Activated CD4-positive, alpha-beta memory T cell treated with anti-CD3 and anti-CD28 coated beads for 36 hours (primary cell): Measurements from ENCODE around the gene RAD54L. TPM values are rescaled to one million over a fixed set of nuclear protein-coding genes. Genes with fewer than 3 reads are reported as not detected.

Experiments
- CTCF ChIA-PET: fragments of 350-600 bp; sonication (Branson Sonifier 250); formaldehyde crosslinking; loops from one replicate; lab custom pipeline; 2021; ENCODE audit warnings: antibody characterized with exemption, inconsistent platforms; lab: Charles Lee
- POLR2A ChIA-PET: fragments of 350-600 bp; sonication (Branson Sonifier 250); formaldehyde crosslinking; loops from one replicate; lab custom pipeline; 2021; ENCODE audit warnings: antibody characterized with exemption; lab: Charles Lee
- DNase-seq: peaks from one replicate; pipeline ENCODE4 v3.0.0-alpha.2; 2020
- H3K27ac Mint-ChIP-seq: one replicate; pipeline ENCODE4 v1.8.0; 2021; ENCODE audit warnings: mixed read lengths
- H3K27me3 Mint-ChIP-seq: one replicate; pipeline ENCODE4 v1.8.0; 2021; ENCODE audit warnings: mixed read lengths
- H3K36me3 Mint-ChIP-seq: one replicate; pipeline ENCODE4 v1.8.0; 2021; ENCODE audit warnings: mixed read lengths
- H3K4me1 Mint-ChIP-seq: one replicate; pipeline ENCODE4 v1.8.0; 2021; ENCODE audit warnings: low read depth, mixed read lengths
- H3K4me3 Mint-ChIP-seq: one replicate; pipeline ENCODE4 v1.8.0; 2021; ENCODE audit warnings: mild to moderate bottlenecking, mixed read lengths
- H3K9me3 Mint-ChIP-seq: one replicate; pipeline ENCODE4 v1.8.0; 2021; ENCODE audit warnings: mixed read lengths
- intact Hi-C: fragments of 100-400 bp; cut with micrococcal nuclease; formaldehyde crosslinking; loops from one replicate; pipeline ENCODE4 v1.15.1; 2023
- total RNA-seq, 2 experiments: library from RNA; stranded (reverse); gene quantifications; one replicate each; pipeline ENCODE4 v1.2.3, GENCODE V29; 2021

RAD54L gene
- 10 to 100 TPM; 64.9 to 65.0 TPM for total RNA-seq

DNA sequence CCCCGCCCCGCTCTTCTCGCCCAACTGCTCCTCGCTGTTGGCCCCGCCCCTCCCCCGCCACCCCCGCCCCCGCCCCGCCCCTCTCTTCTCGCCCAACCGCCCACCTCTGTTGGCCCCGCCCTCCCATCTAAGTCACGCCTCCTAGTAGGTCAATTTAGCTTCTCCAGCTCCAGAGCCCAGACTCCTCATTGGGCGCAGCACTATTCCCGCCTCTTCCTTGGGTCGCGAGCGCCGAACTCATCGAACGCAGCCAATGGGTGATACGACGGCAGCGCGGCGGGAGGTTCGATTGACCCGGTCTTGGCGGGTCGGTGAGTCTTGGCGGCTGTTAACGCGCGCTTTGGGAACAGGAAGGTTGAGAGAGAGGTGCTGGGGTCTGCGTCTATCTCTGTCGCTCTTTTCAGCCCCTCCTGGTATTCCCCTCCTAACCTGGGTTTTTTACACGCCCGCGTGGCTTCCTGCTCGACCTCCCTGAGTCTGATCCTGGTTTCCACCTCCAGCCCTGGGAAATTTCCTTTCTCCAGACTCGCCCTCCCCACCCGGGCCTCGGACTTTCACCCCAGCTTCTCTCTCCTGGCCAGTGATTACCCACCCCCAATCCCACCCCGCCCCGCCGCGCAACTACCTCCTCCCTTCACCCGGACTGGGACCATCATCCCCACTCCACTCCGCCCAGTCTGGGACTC, at the start of gene RAD54L:
Gene RAD54L (plus strand): TSS at position 328 of the 686 bp plus-strand sequence. CDS start 643 bp downstream, outside the sequence.
- Mint-ChIP-seq H3K9me3 (no peaks in the 10 kb centered on the region), H3K27ac (peak within 1 kb of the TSS; percentile 91), H3K4me1 (peaks cover 26% of the 10 kb centered on the region), H3K27me3 (no peaks in the 10 kb centered on the region), H3K4me3 (peak within 1 kb of the TSS; percentile 99), H3K36me3 (peaks cover 35% of the 10 kb centered on the region)
- ChIA-PET CTCF (interaction anchor here (0.8 to 4.1 kb wide), 9 partner anchors 23 to 100 kb away, joined by 3 to 44 read pairs (median 4); partner anchors contain the start of genes LRRC41, NSUN4 and UQCRH), POLR2A (interaction anchor here (0.6 to 2.2 kb wide), 6 partner anchors 19 to 559 kb away, joined by 3 to 16 read pairs (median 4); partner anchors contain the start of genes LRRC41, NSUN4 and UQCRH)
- intact Hi-C loops, result loop anchor here (1.0 to 2.0 kb wide), 6 partner anchors 49 to 663 kb away; partner anchors contain the start of genes LRRC41, NASP, POMGNT1 and TMEM69
- DNase-seq, result peak; percentile 99

DNA sequence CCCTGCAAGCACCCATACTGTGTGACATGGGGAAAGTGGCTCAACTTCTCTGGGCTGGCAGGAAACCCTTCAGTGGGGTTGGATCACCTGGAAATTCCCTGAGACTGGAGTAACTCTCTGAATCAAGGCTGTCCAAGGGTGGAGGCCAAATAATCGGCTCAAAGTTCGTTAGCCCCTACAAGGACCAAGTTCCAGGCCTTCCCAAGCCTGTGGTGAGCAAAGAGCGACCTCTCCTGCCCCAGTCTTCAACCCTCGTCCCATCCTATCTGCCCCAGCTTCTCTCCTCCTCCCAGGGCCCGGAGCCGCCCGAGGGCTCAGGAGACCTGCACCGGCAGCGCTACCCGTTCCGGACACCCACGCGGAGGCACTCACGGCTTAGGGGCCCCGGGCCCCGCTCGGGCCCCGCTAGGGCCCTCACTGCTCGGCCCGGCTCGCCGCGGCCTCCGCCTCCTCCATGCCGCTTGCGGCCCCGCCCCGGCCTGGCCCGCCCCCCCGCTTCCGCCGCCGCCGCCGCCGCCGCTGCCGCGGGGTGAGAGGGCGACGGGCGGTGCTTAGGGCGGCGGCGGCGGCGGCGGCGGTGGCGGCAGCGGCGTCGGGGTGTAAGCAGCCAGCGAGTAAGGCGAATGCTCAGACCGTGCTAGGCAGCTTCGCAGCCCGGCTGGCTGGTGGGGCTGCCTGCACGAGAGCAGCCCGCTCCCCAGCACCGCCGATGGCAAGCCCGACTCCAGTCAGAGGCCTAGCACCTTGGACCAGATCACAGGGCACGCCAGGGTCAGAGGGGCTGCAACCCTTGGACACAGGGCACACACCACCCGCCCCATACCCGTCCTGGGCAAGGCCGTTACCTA, 49.4 kb upstream of the RAD54L start, which contains the start of gene POMGNT1:
Gene POMGNT1 (minus strand): TSS at position 471 of the 848 bp plus-strand sequence. CDS start 613 bp downstream, outside the sequence.
- Mint-ChIP-seq H3K27ac (peak within 1 kb of the TSS; percentile 58), H3K27me3 (peaks cover 2% of the 10 kb centered on the region), H3K9me3 (no peaks in the 10 kb centered on the region), H3K36me3 (peaks cover 12% of the 10 kb centered on the region), H3K4me3 (peak within 1 kb of the TSS; percentile 82), H3K4me1 (peaks cover 26% of the 10 kb centered on the region)
- intact Hi-C loops, result loop anchor here (1.0 to 2.0 kb wide), 4 partner anchors 13 to 49 kb away; partner anchors contain the start of gene RAD54L
- peak; percentile 85 for DNase-seq
- POLR2A ChIA-PET, result interaction anchor here (0.8 to 1.0 kb wide), 2 partner anchors 27 to 58 kb away, joined by 3 read pairs; no protein-coding TSS in a partner anchor
- CTCF ChIA-PET, result interaction anchor here (0.5 to 3.0 kb wide), 5 partner anchors 19 to 160 kb away, joined by 3 to 20 read pairs (median 3); partner anchors contain the start of gene RAD54L

GRCh38 chr1:46199233-46199749, 48.3 kb upstream of the RAD54L start:
- Mint-ChIP-seq H3K27ac (no peak overlapping the region), H3K27me3 (peaks cover 2% of the 10 kb centered on the region), H3K36me3 (peaks cover 10% of the 10 kb centered on the region), H3K9me3 (no peaks in the 10 kb centered on the region), H3K4me1 (peaks cover 26% of the 10 kb centered on the region), H3K4me3 (peak overlapping the region; percentile 82)
- ChIA-PET POLR2A (interaction anchor here (0.6 to 0.8 kb wide), 3 partner anchors 25 to 503 kb away, joined by 3 read pairs; no protein-coding TSS in a partner anchor), CTCF (interaction anchor here (0.5 to 3.0 kb wide), 3 partner anchors 18 to 136 kb away, joined by 3 to 20 read pairs (median 3); no protein-coding TSS in a partner anchor)
- intact Hi-C loops, result loop anchor here (2.0 kb wide), 1 partner anchor 48 kb away; the partner anchor contains the start of gene RAD54L
- no peak for DNase-seq

DNA sequence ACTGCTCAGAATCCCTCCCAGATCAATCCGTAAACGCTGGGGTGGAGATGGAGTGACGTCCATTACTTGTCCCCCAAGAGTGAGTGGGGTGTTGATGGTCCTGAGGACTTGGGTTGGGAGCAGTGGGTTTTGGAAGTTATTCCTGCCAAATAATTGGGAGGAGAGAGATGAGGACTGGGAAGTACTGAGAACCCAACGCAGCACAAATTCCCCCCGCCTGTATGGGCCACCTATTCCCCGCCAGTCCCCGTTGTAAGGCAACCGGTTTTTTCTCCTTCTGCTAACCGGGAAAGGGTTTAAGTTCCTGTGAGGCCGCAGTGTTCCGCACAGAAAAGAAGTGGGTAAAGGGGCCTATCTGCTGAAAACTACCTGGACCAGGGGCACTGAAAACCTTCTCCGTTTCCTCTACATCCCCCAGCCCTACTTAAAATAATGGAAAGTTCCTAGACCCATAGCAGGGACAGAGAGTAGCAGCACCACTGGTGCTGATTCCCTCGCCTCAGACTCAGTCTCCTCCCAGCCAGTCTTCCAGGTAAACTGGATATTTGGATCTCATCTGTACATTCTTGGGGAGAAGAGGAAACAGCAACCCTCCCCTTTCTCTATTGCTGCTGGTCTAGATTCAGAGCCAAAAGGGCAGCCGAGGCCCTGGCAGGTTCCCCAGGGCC, 43.7 kb upstream of the RAD54L start:
- peaks cover 2% of the 10 kb centered on the region for H3K27me3 Mint-ChIP-seq
- ChIA-PET CTCF (interaction anchor here (0.9 to 2.2 kb wide), 2 partner anchors 20 to 22 kb away, joined by 3 to 17 read pairs; no protein-coding TSS in a partner anchor), POLR2A (no interaction called here)
- H3K9me3 Mint-ChIP-seq, result no peaks in the 10 kb centered on the region
- H3K4me1 Mint-ChIP-seq, result peaks cover 12% of the 10 kb centered on the region
- no peak overlapping the region for H3K27ac Mint-ChIP-seq
- intact Hi-C loops, result no loop called here
- peaks cover 2% of the 10 kb centered on the region for H3K36me3 Mint-ChIP-seq
- no peak for DNase-seq
- no peak overlapping the region for H3K4me3 Mint-ChIP-seq

GRCh38 chr1:46204406-46204742, 43.2 kb upstream of the RAD54L start:
- ChIA-PET CTCF (interaction anchor here (2.6 kb wide), 1 partner anchor 19 kb away, joined by 7 read pairs; no protein-coding TSS in a partner anchor), POLR2A (no interaction called here)
- intact Hi-C loops, result no loop called here
- H3K9me3 Mint-ChIP-seq, result no peaks in the 10 kb centered on the region
- H3K27me3 Mint-ChIP-seq, result peaks cover 2% of the 10 kb centered on the region
- H3K4me1 Mint-ChIP-seq, result peaks cover 9% of the 10 kb centered on the region
- no peak for DNase-seq
- H3K36me3 Mint-ChIP-seq, result peaks cover 2% of the 10 kb centered on the region
- H3K27ac Mint-ChIP-seq, result no peak overlapping the region
- no peak overlapping the region for H3K4me3 Mint-ChIP-seq

- ChIA-PET CTCF (interaction anchor here (2.6 kb wide), 1 partner anchor 18 kb away, joined by 7 read pairs; no protein-coding TSS in a partner anchor), POLR2A (no interaction called here)
- Mint-ChIP-seq H3K4me1 (peaks cover 7% of the 10 kb centered on the region), H3K27ac (no peak overlapping the region), H3K36me3 (peaks cover 2% of the 10 kb centered on the region), H3K27me3 (peaks cover 2% of the 10 kb centered on the region), H3K9me3 (no peaks in the 10 kb centered on the region), H3K4me3 (no peak overlapping the region)
- intact Hi-C loops, result no loop called here
- no peak for DNase-seq
These were observed 42.4 kb upstream of the RAD54L start for GRCh38 chr1:46205141-46205540.

- intact Hi-C loops, result no loop called here
- H3K4me1 Mint-ChIP-seq, result peaks cover 5% of the 10 kb centered on the region
- no peaks in the 10 kb centered on the region for H3K9me3 Mint-ChIP-seq
- H3K27me3 Mint-ChIP-seq, result peaks cover 2% of the 10 kb centered on the region
- no peak for DNase-seq
- no peak overlapping the region for H3K4me3 Mint-ChIP-seq
- H3K27ac Mint-ChIP-seq, result no peak overlapping the region
- CTCF ChIA-PET, result interaction anchor here (2.6 kb wide), 1 partner anchor 18 kb away, joined by 7 read pairs; no protein-coding TSS in a partner anchor
- no peaks in the 10 kb centered on the region for H3K36me3 Mint-ChIP-seq
- POLR2A ChIA-PET, result no interaction called here
These were observed 41.8 kb upstream of the RAD54L start for GRCh38 chr1:46205791-46206190.

- H3K4me1 Mint-ChIP-seq, result peaks cover 5% of the 10 kb centered on the region
- H3K27ac Mint-ChIP-seq, result no peak overlapping the region
- H3K9me3 Mint-ChIP-seq, result no peaks in the 10 kb centered on the region
- intact Hi-C loops, result no loop called here
- ChIA-PET CTCF (interaction anchor here (2.6 kb wide), 1 partner anchor 17 kb away, joined by 7 read pairs; no protein-coding TSS in a partner anchor), POLR2A (no interaction called here)
- no peak overlapping the region for H3K4me3 Mint-ChIP-seq
- H3K36me3 Mint-ChIP-seq, result no peaks in the 10 kb centered on the region
- H3K27me3 Mint-ChIP-seq, result peaks cover 2% of the 10 kb centered on the region
- DNase-seq, result no peak
These were observed 41.2 kb upstream of the RAD54L start for GRCh38 chr1:46206399-46206798.

GRCh38 chr1:46210561-46210960, 37.0 kb upstream of the RAD54L start:
- intact Hi-C loops, result no loop called here
- H3K4me3 Mint-ChIP-seq, result no peak overlapping the region
- no peaks in the 10 kb centered on the region for H3K36me3 Mint-ChIP-seq
- no peaks in the 10 kb centered on the region for H3K27me3 Mint-ChIP-seq
- CTCF ChIA-PET, result no interaction called here
- H3K27ac Mint-ChIP-seq, result no peak overlapping the region
- DNase-seq, result no peak
- H3K9me3 Mint-ChIP-seq, result no peaks in the 10 kb centered on the region
- no peaks in the 10 kb centered on the region for H3K4me1 Mint-ChIP-seq
- POLR2A ChIA-PET, result no interaction called here

- no peak for DNase-seq
- CTCF ChIA-PET, result no interaction called here
- Mint-ChIP-seq H3K9me3 (no peaks in the 10 kb centered on the region), H3K27me3 (no peaks in the 10 kb centered on the region), H3K27ac (no peak overlapping the region), H3K4me1 (no peaks in the 10 kb centered on the region), H3K4me3 (no peak overlapping the region), H3K36me3 (no peaks in the 10 kb centered on the region)
- intact Hi-C loops, result no loop called here
- POLR2A ChIA-PET, result no interaction called here
These were observed 36.5 kb upstream of the RAD54L start for GRCh38 chr1:46211051-46211450.

DNA sequence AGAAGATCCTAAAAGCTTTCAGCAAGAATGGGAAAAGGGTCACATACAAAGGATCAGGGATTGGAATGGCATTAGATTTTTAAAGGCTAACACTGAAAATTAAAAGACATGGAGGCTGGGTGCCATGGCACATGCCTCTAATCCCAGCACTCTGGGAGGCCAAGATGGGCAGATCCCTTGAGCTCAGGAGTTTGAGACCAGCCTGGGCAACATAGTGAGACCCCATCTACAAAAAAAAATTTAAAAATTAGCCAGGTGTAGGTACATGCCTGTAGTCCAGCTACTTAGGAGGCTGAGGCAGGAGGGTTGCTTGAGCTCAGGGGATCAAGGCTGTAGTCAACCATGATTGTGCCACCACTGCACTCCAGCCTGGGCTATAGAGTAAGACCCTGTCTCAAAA, 32.1 kb upstream of the RAD54L start:
- H3K4me3 Mint-ChIP-seq, result no peak overlapping the region
- H3K36me3 Mint-ChIP-seq, result no peaks in the 10 kb centered on the region
- intact Hi-C loops, result no loop called here
- no peak overlapping the region for H3K27ac Mint-ChIP-seq
- no peaks in the 10 kb centered on the region for H3K9me3 Mint-ChIP-seq
- ChIA-PET POLR2A (interaction anchor here (0.6 kb wide), 1 partner anchor 106 kb away, joined by 5 read pairs; no protein-coding TSS in a partner anchor), CTCF (interaction anchor here (1.2 kb wide), 1 partner anchor 8 kb away, joined by 6 read pairs; no protein-coding TSS in a partner anchor)
- H3K27me3 Mint-ChIP-seq, result no peaks in the 10 kb centered on the region
- no peak for DNase-seq
- H3K4me1 Mint-ChIP-seq, result no peaks in the 10 kb centered on the region
